ENCODE results near the gene PPIP5K2. TPM values are rescaled to one million over a fixed set of nuclear protein-coding genes. Genes with fewer than 3 reads are reported as not detected.

The PPIP5K2 gene
- total RNA-seq, 6 donors from 2014 or later: 10.9 to 48.5 (median 34.7) TPM

- ATAC-seq (ENCODE audit: low FRiP score in 2 of 2) (no peak), DNase-seq (no peak)
- no peak for TF ChIP-seq POLR2AphosphoS5 (IDR thresholded peaks at IDR 0.05)
- TF ChIP-seq CTCF (IDR thresholded peaks at IDR 0.05): no peak
- TF ChIP-seq EP300 (IDR thresholded peaks at IDR 0.05): no peak
- Histone ChIP-seq H3K27ac (no peak overlapping the region), H3K36me3 (peaks cover 0 to 44% (median 5%) of the 10 kb centered on the region in 4 donors), H3K4me3 (no peak overlapping the region), H3K9me3 (no peaks in the 10 kb centered on the region), H3K27me3 (no peaks in the 10 kb centered on the region), H3K4me1 (peaks cover 0 to 4% (median 0%) of the 10 kb centered on the region in 4 donors)
- 79 to 82% methylated on average over 2 of the region's 2 CpGs for WGBS, 2 donors
Observed at GRCh38 chr5:103098993-103099392, 21.1 kb upstream of the PPIP5K2 start.

DNA sequence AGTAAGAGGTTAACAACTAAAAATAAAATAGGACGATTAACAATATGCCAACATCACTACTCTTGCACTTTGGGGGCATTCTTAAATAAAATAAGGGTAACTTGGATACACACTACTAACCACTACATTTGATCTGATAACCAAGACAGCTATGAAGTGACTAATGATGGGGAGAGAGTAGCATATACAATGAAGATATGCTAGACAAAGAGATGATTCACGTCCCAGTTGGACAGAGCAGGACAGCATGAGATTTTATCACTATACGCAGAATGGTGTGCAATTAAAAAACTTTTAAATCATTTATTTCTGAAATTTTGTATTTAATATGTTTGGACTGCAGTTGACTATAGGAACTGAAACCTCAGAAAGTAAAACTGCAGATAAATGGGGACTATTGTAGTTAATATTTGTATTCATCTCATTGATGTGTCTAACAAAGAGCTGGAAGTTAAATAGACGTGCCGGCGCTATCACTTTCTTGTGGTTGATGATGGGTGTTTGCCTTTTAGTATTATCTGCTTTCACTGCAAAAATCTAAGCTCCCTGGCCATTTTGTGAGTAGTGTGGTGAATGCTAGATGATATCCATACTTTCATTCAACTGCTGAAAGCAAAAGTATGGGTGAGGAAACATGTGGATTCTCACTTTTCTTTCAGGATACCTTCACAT is 18.9 kb upstream of the PPIP5K2 start:
- no peaks in the 10 kb centered on the region for H3K4me1 ChIP-seq
- H3K27me3 ChIP-seq: no peaks in the 10 kb centered on the region
- H3K27ac ChIP-seq: no peak overlapping the region
- 93% methylated on average over 6 of the region's 6 CpGs for WGBS, 2 donors
- DNase-seq (no peak), ATAC-seq (ENCODE audit: low FRiP score in 2 of 2) (no peak)
- no peak overlapping the region for H3K4me3 ChIP-seq
- TF ChIP-seq CTCF (IDR thresholded peaks at IDR 0.05): no peak
- no peak for TF ChIP-seq POLR2A (IDR thresholded peaks at IDR 0.05)
- TF ChIP-seq EP300 (IDR thresholded peaks at IDR 0.05): no peak
- TF ChIP-seq POLR2AphosphoS5 (IDR thresholded peaks at IDR 0.05): no peak
- no peaks in the 10 kb centered on the region for H3K9me3 ChIP-seq
- peaks cover 0 to 49% (median 7%) of the 10 kb centered on the region in 4 donors for H3K36me3 ChIP-seq

DNA sequence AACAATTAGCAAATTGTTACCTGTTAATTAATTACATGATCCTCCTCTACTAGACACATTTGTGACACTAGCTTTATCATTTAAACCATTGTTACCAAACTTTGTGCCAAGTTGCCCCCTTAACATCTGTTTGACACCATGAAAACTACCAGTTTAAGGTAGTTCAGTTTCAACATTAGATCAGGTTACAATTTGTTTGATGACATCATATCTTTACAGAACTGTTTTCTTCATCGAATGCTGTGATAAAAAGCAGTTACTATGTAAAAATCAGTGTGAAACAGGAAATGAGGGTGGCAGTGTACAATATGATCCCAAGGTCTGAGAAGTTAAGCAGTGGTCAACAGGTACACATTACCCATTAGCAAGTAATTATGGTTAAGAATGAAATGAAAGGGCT is 17.9 kb upstream of the PPIP5K2 start:
- Histone ChIP-seq H3K27ac (no peak overlapping the region), H3K4me3 (no peak overlapping the region), H3K36me3 (peaks cover 0 to 48% (median 7%) of the 10 kb centered on the region in 4 donors), H3K27me3 (no peaks in the 10 kb centered on the region), H3K9me3 (no peaks in the 10 kb centered on the region), H3K4me1 (no peaks in the 10 kb centered on the region)
- ATAC-seq (ENCODE audit: low FRiP score in 2 of 2): no peak
- 87 to 90% methylated on average over 1 of the region's 1 CpG for WGBS, 2 donors
- DNase-seq: no peak
- TF ChIP-seq POLR2A (IDR thresholded peaks at IDR 0.05) (no peak), CTCF (IDR thresholded peaks at IDR 0.05) (no peak), EP300 (IDR thresholded peaks at IDR 0.05) (no peak), POLR2AphosphoS5 (IDR thresholded peaks at IDR 0.05) (no peak)

GRCh38 chr5:103108086-103108485 is 12.0 kb upstream of the PPIP5K2 start:
- WGBS, 2 donors: 60 to 68% methylated on average over 2 of the region's 2 CpGs
- Histone ChIP-seq H3K36me3 (peaks cover 0 to 22% (median 3%) of the 10 kb centered on the region in 4 donors), H3K4me1 (peaks cover 0 to 4% (median 0%) of the 10 kb centered on the region in 4 donors), H3K27me3 (no peaks in the 10 kb centered on the region), H3K27ac (no peak overlapping the region), H3K4me3 (no peak overlapping the region), H3K9me3 (no peaks in the 10 kb centered on the region)
- no peak for DNase-seq
- no peak for ATAC-seq (ENCODE audit: low FRiP score in 2 of 2)
- TF ChIP-seq CTCF (IDR thresholded peaks at IDR 0.05) (no peak), EP300 (IDR thresholded peaks at IDR 0.05) (no peak), POLR2A (IDR thresholded peaks at IDR 0.05) (no peak), POLR2AphosphoS5 (IDR thresholded peaks at IDR 0.05) (no peak)

DNA sequence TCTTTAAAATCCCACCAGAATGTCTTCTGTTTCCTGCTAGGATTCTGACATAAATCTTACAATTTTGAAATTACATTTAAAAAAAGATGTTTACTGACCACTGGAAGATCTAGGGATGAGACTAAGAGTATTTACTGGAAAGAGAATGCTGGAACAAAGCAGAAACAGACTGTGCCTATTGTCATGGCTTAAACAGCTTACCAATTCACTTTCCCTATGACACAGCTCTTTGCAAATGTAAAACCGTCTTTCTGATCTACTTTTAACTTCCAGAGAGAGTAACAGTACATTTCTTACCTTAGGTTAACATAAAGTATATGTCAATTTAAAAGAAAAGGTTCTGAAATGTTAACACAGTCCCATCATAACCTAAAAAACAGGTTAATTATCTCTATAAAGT is 10.8 kb upstream of the PPIP5K2 start:
- 76 to 83% methylated on average over 1 of the region's 1 CpG for WGBS, 2 donors

More for the DNA sequence above, 10.8 kb upstream of the PPIP5K2 start:
- Histone ChIP-seq H3K27ac (no peak overlapping the region), H3K4me1 (peaks cover 0 to 4% (median 0%) of the 10 kb centered on the region in 4 donors), H3K27me3 (no peaks in the 10 kb centered on the region), H3K9me3 (no peaks in the 10 kb centered on the region), H3K36me3 (peaks cover 0 to 10% (median 2%) of the 10 kb centered on the region in 4 donors), H3K4me3 (no peak overlapping the region)
- DNase-seq: no peak
- ATAC-seq (ENCODE audit: low FRiP score in 2 of 2): no peak
- TF ChIP-seq CTCF (IDR thresholded peaks at IDR 0.05) (no peak), EP300 (IDR thresholded peaks at IDR 0.05) (no peak)

Measured in upper lobe of left lung (tissue), 6 donors.